GM19240 (cell line): ENCODE results near the gene SDK2.

Experiments used
- DNase-seq: peaks from one replicate; pipeline ENCODE4 v3.0.0; 2011; ENCODE audit warnings: low spot score; ENCODE audit not compliant: insufficient read length

Gene SDK2

DNA sequence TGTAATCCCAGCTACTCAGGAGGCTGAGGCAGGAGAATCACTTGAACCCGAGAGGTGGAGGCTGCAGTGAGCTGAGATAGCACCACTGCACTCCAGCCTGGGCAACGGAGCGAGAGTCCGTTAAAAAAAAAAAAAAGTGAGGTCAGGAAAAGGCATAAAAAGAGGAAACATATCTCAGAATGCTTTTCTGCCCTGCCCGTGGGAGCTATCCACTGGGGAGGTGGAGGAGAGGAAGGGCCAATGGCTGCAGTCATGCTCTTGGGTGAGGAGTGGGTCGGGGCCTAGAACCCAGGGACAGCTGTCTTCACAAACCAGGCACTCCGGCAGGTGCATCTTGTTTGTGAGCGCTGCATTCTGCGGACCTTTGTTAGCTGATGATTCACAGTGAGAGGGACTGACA lies 272.4 kb downstream of the SDK2 start:
- DNase-seq, result no peak

GRCh38 chr17:73371285-73371684 lies 273.0 kb downstream of the SDK2 start:
- no peak for DNase-seq

GRCh38 chr17:73369817-73370490 lies 274.3 kb downstream of the SDK2 start:
- peak; percentile 81 for DNase-seq

DNA sequence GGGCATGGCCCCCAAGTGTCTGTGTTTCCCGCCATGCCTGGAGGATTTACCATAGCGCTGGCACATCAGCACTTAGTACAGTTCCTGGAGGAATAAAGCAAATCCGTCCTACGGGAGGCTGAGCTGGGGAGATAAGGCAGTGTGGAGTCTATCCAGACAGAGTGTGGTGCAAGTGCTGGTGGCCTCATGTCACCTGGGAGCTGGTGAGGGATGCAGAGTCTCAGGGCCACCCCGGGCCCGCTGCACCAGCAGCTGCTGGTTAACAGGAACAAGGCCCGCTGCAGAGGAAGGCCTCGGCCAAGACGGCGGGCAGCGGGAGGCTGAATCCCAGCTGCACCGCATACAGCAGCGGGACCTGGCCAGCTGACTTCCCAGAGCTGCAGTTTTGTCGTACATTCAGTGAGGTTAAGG lies 275.1 kb downstream of the SDK2 start:
- DNase-seq, result no peak

DNA sequence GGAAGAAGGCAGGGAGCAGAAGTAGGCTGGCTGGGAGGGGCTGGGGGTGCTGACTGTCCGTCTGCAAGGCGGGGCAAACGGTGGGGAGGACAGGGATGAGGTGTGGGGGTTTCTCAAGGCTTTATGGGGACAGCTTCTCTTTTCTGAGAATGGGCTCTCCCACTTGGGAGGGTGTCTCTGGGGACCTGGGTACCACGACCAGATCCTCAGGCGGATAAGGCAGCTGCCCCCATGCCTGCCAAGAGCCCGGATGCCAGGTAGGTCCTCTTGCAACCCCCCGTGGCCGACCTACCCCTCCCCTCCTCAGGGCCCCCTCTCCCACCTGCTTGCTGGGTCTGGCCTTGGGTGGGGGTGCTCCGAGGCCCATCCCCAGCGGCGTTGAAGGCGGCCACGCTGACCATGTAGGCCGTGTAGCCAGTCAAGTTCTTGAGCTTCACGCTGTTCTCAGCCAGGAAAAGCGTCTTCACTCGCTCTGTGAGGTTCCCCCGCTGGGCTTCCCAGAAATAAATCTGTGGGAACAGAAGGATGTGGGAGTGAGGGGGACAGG lies 276.1 kb downstream of the SDK2 start:
- DNase-seq, result no peak

DNA sequence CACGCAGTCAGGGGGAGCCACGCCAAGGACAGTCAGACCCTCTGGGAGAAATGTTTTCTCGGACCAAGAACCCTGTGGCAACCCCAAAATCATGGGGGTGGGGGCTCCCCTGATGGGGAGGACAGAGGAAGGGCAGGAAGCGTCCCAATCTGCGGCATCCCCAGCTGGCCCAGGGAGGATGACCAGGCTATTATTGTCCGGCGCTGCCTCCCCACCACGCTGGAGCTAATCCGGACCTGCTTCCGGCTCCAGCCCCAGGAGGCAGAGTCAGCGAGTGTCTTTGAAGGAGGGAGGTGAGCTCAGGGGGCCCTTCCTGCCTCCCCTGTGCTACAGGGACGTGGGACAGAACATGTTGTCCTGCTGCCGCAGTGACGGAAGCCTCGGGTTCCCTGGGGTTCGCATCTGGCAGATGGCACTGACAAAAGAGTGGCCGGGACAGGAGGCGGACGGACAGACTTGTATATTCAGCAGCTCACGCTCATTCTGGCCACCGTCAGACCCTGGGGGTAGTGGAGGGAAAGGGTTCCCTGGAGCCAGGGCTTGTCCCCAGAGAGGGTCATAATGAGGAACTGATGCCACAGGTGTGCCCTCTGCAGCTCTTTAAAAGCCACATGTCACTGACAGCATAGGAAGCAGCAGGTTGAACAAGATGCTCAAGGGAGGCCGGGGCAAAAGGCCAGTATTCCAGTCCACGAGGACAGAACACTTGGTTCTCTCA lies 278.2 kb downstream of the SDK2 start:
- no peak for DNase-seq

GRCh38 chr17:73365301-73365874 lies 278.9 kb downstream of the SDK2 start:
- DNase-seq, result no peak

DNA sequence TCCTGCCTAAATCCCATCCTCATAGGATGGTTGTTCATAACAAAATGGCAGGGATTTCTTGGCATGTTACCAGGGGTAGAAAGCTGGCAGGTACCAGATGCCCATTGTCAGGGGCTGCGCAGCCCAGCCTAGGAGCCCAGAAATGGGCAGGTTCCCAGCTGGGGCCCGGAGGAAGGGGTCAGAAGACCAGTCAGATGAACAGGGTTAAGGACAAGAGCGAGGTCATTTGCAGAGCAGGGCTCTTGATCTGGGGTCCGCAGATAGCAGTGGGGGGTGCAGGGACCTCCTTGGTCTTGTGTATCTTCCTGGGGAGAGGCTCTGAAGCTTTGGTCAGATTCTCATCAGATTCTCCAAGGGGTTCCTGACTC lies 280.1 kb downstream of the SDK2 start:
- no peak for DNase-seq

DNA sequence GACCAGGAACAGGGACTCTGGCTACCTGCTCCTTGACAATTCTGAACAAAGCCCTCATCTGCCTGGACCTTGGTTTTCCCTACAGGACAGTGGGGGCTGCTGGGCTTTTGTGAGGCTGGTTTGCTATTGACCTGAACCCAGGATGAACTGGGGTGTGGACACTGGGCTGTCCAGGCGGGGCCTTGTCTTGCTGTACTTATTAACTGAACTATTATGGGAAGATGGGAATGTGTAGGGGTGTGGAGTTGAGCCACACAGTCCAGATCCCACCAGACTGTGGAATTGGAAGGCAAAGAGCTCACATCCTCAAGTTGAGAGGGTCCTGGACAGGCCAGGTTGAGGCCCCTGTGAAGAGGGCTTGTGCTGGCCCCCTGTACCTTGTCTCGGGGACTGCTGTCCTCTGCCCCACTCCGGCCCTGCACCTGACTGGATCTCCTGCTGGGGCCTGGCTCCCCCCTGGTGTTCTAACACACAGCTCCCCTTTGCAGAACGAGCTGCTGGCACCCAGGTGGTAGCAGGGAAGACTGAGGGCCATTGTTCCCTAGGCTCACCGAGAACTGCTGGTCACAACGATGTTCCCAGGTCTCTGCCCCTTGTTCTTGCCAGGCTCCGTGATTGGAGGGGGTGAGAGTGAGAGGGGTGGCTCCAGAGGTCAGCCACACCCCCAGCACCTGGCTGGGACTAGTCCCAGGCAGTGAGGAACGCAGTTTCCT lies 280.6 kb downstream of the SDK2 start:
- no peak for DNase-seq

DNA sequence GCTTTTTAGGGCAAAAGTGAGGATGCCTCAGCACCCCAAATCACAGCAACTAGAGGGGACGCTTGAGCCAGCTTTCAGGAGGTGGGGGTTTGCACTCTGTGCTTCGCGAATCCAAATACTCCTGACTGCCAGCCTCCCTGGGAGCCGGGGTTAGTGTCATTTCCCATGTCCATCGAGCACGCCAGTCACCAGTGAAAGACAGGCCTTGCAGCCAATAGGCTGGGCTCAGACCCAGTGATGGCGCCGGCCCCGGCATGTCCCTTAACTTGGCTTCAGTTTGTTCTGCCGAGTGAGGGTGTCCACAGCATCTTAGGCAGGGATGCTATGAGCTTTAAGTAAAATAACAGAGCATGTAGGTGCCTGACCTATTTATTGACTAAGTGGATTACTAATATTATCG lies 281.5 kb downstream of the SDK2 start:
- DNase-seq, result no peak

DNA sequence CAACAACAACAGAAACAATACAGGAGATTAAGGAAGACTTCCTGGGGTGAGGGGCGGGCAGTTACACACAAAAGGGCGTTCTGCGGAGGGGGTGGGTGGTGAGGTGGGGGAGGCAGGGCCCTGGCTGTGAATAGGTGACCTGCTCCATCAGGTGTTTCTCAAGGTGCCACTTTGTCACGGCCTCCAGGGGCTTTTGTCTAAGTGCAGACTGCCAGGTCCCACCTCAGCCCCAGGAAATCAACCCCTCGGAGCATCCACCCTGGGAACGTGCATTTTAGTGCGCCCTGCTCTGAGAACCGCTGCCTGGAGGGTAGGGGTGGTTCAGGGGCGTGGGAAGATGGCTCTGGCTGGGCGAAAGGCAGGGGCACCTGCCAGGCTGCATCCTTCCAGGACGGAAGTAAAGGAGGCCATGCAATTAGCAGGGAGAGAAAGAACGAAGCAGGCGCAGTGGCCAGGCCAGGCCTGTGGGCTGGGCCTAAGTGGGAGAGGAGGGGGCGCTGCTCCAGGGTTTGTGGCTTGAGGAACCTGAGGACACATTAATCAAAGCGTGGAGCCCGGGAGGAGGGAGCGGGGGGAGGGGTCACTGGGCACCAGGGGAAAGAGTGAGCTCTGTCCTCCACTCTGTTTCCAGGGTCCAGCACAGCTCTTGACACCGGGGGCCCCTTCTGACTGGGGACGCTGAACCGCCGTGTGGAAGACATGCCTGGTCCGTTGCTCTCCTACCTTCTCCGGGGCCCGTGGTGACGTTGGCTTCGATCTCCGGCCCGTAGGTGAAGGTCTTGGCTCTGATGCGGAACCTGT lies 283.1 kb downstream of the SDK2 start:
- no peak for DNase-seq

- no peak for DNase-seq
Measured at GRCh38 chr17:73359987-73360410, 284.2 kb downstream of the SDK2 start.

GRCh38 chr17:73359352-73359751 lies 284.9 kb downstream of the SDK2 start:
- DNase-seq, result no peak

- DNase-seq, result no peak
Measured at GRCh38 chr17:73358668-73359067, 285.6 kb downstream of the SDK2 start.

GRCh38 chr17:73357981-73358380 lies 286.3 kb downstream of the SDK2 start:
- no peak for DNase-seq

GRCh38 chr17:73357318-73357717 lies 286.9 kb downstream of the SDK2 start:
- no peak for DNase-seq

DNA sequence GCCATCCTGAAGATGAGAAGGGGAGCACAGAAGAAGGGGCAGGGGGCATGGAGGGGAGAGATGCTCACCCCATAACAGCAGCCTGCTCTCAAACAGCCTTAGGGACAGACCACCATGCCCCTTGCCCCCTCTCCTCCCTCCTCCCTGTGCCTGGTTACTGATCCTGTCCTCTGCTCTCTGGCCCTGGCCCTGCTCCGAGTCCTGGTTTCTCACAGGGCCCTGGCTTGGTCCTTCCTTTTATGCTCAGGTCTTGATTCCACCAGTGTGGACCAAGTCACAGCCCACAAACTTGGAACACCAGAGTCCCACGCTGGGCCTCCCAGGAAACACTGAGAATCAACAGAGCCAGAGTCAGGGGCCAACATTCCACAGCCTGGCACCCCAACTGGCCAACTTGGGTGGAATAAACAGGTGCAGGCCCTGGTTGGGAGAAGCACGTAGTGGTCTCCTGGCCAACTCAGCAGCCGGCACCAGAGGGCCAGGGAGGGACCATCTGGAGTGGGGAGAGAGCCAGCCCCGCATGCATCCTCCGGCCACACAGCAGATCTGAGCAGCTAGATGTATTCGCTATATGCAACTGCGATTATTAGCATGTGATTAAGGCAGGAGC lies 287.6 kb downstream of the SDK2 start:
- no peak for DNase-seq

GRCh38 chr17:73354423-73355284 lies 289.6 kb downstream of the SDK2 start:
- no peak for DNase-seq

DNA sequence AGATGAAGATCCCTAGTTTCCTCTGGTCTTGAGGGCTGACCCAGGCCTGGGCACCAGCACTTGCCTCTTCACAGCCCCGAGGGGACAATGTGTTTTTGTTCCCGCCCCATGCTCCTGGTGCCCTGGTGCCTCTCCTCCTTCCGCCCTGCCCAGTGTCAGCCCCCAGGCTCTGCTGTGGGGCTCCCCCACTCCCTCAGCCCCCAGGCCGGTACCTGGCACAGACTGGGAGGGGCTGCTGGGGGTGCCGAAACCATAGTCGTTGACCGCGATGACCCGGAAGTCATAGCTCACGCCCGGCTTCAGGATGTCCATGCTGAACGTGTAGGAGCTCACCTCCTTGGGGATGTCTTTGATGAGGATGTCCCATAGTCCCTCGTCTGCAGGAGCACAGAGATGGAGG lies 292.0 kb downstream of the SDK2 start:
- no peak for DNase-seq

DNA sequence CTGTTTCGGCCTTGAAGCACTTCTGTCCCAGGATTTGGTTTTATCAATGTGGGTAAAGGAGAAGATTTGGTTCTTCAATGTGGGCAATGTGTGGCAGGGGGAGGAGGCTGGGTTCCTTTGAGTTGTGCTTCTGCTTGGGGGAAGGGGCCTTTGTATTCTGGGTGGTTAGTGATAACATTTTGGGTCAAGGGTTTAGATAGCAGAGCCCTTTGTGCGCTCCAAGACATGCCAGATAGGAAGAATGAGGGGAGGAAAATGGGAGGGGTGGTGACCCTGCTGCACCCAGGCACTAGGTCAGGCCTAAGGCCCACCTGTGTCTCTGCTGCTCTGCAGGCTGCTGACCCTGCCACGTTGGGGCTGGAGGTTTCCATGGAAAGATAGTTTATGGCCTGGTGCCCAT lies 292.5 kb downstream of the SDK2 start:
- DNase-seq, result no peak
